IPS-NIHi11 (cell line): ENCODE results near the gene CDX1.
A peak's percentile ranks its signal among the peaks of the same experiment; 100 is the strongest.

Experiments used
- DNase-seq: peaks from one replicate; pipeline ENCODE4 v3.0.0; 2012; ENCODE audit warnings: mixed read lengths, low spot score

CDX1 gene

GRCh38 chr5:150131978-150132694 is 34.4 kb upstream of the CDX1 start:
- DNase-seq: no peak

- DNase-seq: no peak
Measured at GRCh38 chr5:150132740-150133139, 33.8 kb upstream of the CDX1 start.

- DNase-seq: no peak
Measured at GRCh38 chr5:150133581-150134197, 32.9 kb upstream of the CDX1 start.

GRCh38 chr5:150134198-150134588 is 32.4 kb upstream of the CDX1 start:
- no peak for DNase-seq

GRCh38 chr5:150135557-150136304 is 30.8 kb upstream of the CDX1 start:
- DNase-seq: no peak

GRCh38 chr5:150136305-150137167 is 30.0 kb upstream of the CDX1 start:
- DNase-seq: no peak

- peak; percentile 58 for DNase-seq
Measured at GRCh38 chr5:150137168-150137957, 29.2 kb upstream of the CDX1 start.

- no peak for DNase-seq
Measured at GRCh38 chr5:150137997-150138396, 28.6 kb upstream of the CDX1 start.

GRCh38 chr5:150138551-150139265 is 27.9 kb upstream of the CDX1 start:
- DNase-seq: peak; percentile 57

- no peak for DNase-seq
Measured at GRCh38 chr5:150139334-150139733, 27.2 kb upstream of the CDX1 start.

GRCh38 chr5:150140830-150141229 is 25.7 kb upstream of the CDX1 start:
- DNase-seq: no peak

GRCh38 chr5:150141544-150142184 is 24.9 kb upstream of the CDX1 start:
- no peak for DNase-seq

- DNase-seq: no peak
Measured at GRCh38 chr5:150142185-150142958, 24.2 kb upstream of the CDX1 start.

GRCh38 chr5:150142959-150143349 is 23.6 kb upstream of the CDX1 start:
- no peak for DNase-seq

GRCh38 chr5:150143350-150144245 is 23.0 kb upstream of the CDX1 start:
- DNase-seq: no peak

GRCh38 chr5:150144246-150144801 is 22.3 kb upstream of the CDX1 start:
- DNase-seq: peak; percentile 51

GRCh38 chr5:150144879-150145278 is 21.7 kb upstream of the CDX1 start:
- no peak for DNase-seq

- no peak for DNase-seq
Measured at GRCh38 chr5:150146235-150146634, 20.3 kb upstream of the CDX1 start.
